ENCODE data around the gene CAMKMT. TPM values are rescaled to one million over a fixed set of nuclear protein-coding genes. Genes with fewer than 3 reads are reported as not detected.

Gene CAMKMT
- 10 to 100 TPM; 11.2 to 12.7 TPM for total RNA-seq

DNA sequence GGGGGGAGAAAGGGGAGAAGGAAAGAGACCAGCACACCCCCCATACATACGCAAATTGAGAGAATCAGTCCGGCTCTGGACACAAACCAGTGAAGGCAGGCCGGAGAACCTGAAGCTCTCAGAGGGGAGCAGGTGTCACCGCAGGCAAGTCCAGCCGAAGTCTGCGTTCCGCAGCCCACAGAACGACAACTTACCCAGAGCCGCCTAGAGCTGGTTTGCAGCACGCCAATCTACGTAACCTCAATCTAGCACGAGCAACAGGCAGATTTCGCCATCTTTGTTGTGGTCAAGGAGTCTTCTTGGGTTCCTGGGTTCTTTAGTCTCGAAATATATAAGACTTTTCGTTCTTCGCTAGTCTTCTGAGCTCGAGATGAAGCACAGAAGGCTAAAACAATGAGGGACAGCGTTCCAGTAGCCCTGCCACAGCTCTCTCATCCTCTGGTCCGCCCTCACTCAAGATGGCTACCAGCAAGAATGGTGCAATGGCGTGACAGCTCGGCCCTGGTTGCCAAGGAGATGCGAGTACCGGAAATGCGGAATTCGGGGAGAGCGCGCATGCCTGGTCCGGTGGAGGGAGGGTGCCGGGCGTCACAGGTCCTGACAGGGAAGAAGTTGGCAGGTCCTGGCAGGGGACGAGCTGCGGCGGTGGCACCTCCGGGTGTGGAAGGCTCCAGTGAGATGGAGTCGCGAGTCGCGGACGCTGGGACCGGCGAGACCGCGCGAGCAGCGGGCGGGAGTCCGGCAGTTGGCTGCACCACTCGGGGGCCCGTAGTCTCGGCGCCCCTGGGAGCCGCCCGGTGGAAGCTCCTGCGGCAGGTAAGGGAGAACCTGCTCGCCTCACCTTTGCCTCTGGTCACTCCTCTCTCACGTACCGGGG is at the start of gene CAMKMT, which contains the start of gene PREPL:
TSS of gene CAMKMT (plus strand) at position 618 of the 877 bp plus-strand sequence.
TSS of gene PREPL (minus strand) at position 165 of the 877 bp plus-strand sequence. CDS start 15,152 bp downstream, outside the sequence.
- Mint-ChIP-seq H3K4me1 (ENCODE audit: low read depth) (peaks cover 32% of the 10 kb centered on the region), H3K4me3 (peak within 1 kb of the TSS; percentile 91), H3K27ac (peak within 1 kb of the TSS; percentile 100), H3K27me3 (ENCODE audit: low read depth) (no peaks in the 10 kb centered on the region), H3K9me3 (ENCODE audit: insufficient read depth) (no peaks in the 10 kb centered on the region), H3K36me3 (ENCODE audit: low read depth) (no peaks in the 10 kb centered on the region)
- CTCF ChIA-PET: interaction anchor here (0.7 to 1.8 kb wide), 7 partner anchors 10 to 593 kb away, joined by 3 to 6 read pairs (median 4); no protein-coding TSS in a partner anchor
- ATAC-seq (peak; percentile 86), DNase-seq (peak; percentile 98)
- POLR2A ChIA-PET: interaction anchor here (0.6 to 2.2 kb wide), 13 partner anchors 8 to 366 kb away, joined by 3 to 10 read pairs (median 4); partner anchors contain the start of genes LRPPRC and PPM1B

DNA sequence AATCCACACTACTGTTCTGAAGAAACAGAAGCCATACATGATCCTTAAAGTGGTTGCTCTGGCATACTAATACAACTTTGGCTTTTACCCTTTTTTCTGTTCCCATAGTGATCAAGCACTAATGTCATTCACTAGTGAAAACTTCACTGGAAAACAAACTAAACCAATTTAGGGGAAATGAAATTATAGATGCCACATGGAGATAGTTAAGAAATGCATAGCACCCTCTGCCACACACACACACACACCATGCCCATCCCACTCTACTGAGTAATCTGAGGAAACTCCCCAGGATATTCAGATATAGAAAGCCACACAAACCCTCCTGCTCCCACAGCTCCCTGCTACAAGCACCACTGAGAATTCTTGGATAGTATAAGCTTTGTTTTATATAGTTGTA is 47.4 kb upstream of the CAMKMT start:
- DNase-seq: no peak
- no peak overlapping the region for H3K4me3 Mint-ChIP-seq
- H3K4me1 Mint-ChIP-seq (ENCODE audit: low read depth): no peaks in the 10 kb centered on the region
- peaks cover 52% of the 10 kb centered on the region for H3K36me3 Mint-ChIP-seq (ENCODE audit: low read depth)
- H3K9me3 Mint-ChIP-seq (ENCODE audit: insufficient read depth): peaks cover 15% of the 10 kb centered on the region
- ChIA-PET POLR2A (no interaction called here), CTCF (no interaction called here)
- no peak overlapping the region for H3K27ac Mint-ChIP-seq
- no peaks in the 10 kb centered on the region for H3K27me3 Mint-ChIP-seq (ENCODE audit: low read depth)
- no peak for ATAC-seq

DNA sequence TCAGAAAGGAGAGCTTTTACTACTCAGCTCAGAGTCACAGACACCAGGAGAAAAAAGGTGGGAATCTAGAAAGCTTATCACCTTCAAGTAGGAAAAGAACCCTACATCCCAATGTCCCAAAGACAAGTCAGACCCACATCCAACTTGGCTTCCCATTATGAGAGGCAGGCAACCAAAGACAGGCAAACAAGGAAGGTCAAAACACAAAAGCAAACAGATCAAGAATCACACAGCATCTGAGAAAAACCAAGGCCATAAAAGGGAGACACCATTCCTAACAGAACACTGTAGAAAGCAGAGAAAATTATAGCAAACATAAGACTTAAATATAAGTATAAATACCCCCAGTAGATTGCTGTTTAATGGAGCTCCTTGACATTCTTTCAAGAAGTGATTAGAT is 45.8 kb upstream of the CAMKMT start:
- Mint-ChIP-seq H3K27me3 (ENCODE audit: low read depth) (no peaks in the 10 kb centered on the region), H3K4me3 (no peak overlapping the region), H3K27ac (no peak overlapping the region), H3K9me3 (ENCODE audit: insufficient read depth) (peaks cover 6% of the 10 kb centered on the region), H3K4me1 (ENCODE audit: low read depth) (no peaks in the 10 kb centered on the region), H3K36me3 (ENCODE audit: low read depth) (peaks cover 54% of the 10 kb centered on the region)
- DNase-seq (no peak), ATAC-seq (no peak)
- ChIA-PET CTCF (interaction anchor here (0.7 kb wide), 1 partner anchor 132 kb away, joined by 3 read pairs; no protein-coding TSS in a partner anchor), POLR2A (interaction anchor here (0.6 kb wide), 1 partner anchor 46 kb away, joined by 3 read pairs; the partner anchor contains the start of gene CAMKMT)

DNA sequence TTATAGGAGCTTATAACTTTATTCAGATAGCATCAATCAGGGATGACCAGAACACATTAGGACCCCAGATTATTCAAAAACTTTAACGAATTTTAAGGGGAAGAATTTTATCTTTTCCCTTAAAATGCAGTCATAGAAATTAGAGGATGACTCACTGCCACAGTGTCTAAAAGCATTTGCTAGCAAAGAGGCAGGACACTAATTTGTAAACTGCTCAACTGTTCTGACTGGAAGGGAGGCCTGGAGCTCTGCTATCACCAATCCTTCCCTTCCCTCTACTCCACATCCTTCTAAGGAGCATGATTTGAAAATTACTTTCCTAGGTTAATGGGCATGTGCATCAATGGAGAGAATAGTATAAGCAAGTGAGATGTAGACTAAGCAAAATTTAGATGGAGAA is 40.9 kb upstream of the CAMKMT start:
- no peaks in the 10 kb centered on the region for H3K4me1 Mint-ChIP-seq (ENCODE audit: low read depth)
- no peak overlapping the region for H3K4me3 Mint-ChIP-seq
- ChIA-PET POLR2A (no interaction called here), CTCF (interaction anchor here (1.6 kb wide), 1 partner anchor 157 kb away, joined by 3 read pairs; no protein-coding TSS in a partner anchor)
- no peak overlapping the region for H3K27ac Mint-ChIP-seq
- ATAC-seq (no peak), DNase-seq (no peak)
- no peaks in the 10 kb centered on the region for H3K27me3 Mint-ChIP-seq (ENCODE audit: low read depth)
- peaks cover 41% of the 10 kb centered on the region for H3K36me3 Mint-ChIP-seq (ENCODE audit: low read depth)
- H3K9me3 Mint-ChIP-seq (ENCODE audit: insufficient read depth): no peaks in the 10 kb centered on the region

DNA sequence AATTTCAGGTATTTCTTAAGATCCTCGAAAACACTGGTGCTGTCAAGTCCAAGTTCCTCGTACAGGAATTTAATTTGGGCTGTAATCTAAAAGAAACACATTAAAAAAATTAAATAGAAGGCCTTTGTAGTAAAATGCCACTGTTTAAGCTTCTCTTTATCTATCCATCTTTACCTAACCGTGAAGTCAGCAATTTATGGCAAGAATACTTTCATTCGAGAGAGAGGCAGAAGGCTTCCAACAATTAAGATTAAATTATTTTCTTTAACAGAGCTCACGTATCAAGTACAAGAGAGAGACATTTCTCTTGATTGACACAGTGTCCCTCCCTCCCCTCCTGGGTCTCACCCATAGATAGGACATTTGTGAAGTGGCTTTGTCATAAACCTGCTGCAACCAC is 40.4 kb upstream of the CAMKMT start:
- no peaks in the 10 kb centered on the region for H3K9me3 Mint-ChIP-seq (ENCODE audit: insufficient read depth)
- peaks cover 39% of the 10 kb centered on the region for H3K36me3 Mint-ChIP-seq (ENCODE audit: low read depth)
- ATAC-seq (no peak), DNase-seq (no peak)
- POLR2A ChIA-PET: no interaction called here
- H3K4me1 Mint-ChIP-seq (ENCODE audit: low read depth): no peaks in the 10 kb centered on the region
- no peak overlapping the region for H3K27ac Mint-ChIP-seq
- H3K27me3 Mint-ChIP-seq (ENCODE audit: low read depth): no peaks in the 10 kb centered on the region
- H3K4me3 Mint-ChIP-seq: no peak overlapping the region
- CTCF ChIA-PET: interaction anchor here (1.6 kb wide), 1 partner anchor 156 kb away, joined by 3 read pairs; no protein-coding TSS in a partner anchor

DNA sequence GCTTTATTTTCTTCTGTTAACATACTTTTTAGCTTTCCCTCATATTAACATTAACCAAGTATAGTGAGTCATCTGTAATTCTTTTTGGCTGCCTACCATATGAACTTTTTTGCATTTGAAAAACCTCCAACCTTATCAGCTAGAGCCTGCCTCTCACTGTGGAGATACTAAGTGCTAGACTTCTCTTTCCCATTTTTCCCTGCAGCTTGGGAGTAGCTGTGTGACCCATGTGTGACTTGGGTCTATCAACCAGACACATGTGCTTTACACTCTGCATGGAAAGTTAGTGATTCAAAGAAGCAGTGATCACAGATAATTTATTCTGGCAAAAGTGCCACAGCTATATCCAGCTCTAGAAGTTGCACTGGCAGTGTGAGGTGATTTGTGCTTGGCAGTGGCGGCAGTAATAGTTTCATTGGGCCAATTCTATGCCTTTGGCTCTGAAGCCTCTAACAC is 36.7 kb upstream of the CAMKMT start:
- POLR2A ChIA-PET: no interaction called here
- DNase-seq (no peak), ATAC-seq (no peak)
- Mint-ChIP-seq H3K27ac (peak overlapping the region; percentile 53), H3K36me3 (ENCODE audit: low read depth) (peaks cover 40% of the 10 kb centered on the region), H3K27me3 (ENCODE audit: low read depth) (no peaks in the 10 kb centered on the region), H3K4me1 (ENCODE audit: low read depth) (no peaks in the 10 kb centered on the region), H3K4me3 (no peak overlapping the region), H3K9me3 (ENCODE audit: insufficient read depth) (no peaks in the 10 kb centered on the region)
- CTCF ChIA-PET: interaction anchor here (1.3 kb wide), 1 partner anchor 18 kb away, joined by 4 read pairs; no protein-coding TSS in a partner anchor

DNA sequence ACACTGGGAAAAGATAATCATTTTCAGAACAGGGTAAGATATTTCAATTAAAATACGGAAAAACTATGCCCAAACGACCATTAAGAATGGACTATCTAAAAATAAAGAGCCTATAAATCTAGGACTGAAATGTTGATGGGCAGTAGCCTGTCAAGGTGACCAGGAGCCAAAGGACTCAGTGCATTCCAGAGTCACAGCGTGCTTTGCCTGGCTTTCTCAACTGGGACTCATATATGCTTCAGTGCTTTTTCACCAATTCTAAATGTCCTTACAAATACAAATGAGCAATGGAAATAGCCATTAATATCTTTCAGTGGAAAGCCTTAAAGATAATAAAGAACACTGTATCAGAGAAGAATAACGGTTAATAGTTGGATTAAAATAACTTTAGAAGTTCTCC is 35.9 kb upstream of the CAMKMT start:
- CTCF ChIA-PET: no interaction called here
- POLR2A ChIA-PET: no interaction called here
- DNase-seq: no peak
- ATAC-seq: no peak
- H3K4me3 Mint-ChIP-seq: no peak overlapping the region
- H3K27me3 Mint-ChIP-seq (ENCODE audit: low read depth): no peaks in the 10 kb centered on the region
- H3K4me1 Mint-ChIP-seq (ENCODE audit: low read depth): no peaks in the 10 kb centered on the region
- no peaks in the 10 kb centered on the region for H3K9me3 Mint-ChIP-seq (ENCODE audit: insufficient read depth)
- H3K36me3 Mint-ChIP-seq (ENCODE audit: low read depth): peaks cover 39% of the 10 kb centered on the region
- H3K27ac Mint-ChIP-seq: no peak overlapping the region

DNA sequence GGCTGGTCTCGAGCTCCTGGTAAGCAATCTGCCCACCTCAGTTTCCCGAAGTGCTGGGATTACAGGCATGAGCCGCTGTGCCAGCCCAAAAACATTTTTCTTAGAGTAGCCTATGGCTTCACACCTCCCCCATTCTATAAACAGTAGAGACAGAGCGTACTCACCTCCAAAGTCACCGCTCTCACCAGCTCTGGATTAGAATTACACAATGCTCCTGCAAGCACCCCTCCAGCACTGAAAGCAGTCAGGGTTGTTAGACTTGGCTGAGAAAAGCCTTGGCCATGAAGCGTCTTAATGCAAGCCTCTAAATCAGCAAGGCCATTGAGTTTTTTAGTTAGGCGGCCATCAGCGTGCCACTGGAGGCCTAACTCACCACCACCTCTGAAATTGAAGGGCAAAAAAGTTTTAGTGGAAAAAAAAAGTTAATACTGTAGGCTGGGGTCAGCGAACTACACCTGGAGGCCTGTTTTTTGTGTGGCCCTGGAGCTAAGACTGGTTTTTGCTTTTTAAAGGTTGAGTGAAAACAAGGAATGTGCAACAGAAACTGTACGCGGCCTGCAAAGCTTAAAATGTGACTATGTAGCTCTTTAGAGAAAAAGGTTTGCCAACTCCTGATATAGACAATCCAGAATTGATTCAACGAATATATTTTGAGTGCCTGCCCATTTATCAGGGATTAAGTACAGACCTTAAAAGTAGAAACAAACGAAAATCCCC is 35.0 kb upstream of the CAMKMT start:
- ChIA-PET CTCF (no interaction called here), POLR2A (no interaction called here)
- H3K4me1 Mint-ChIP-seq (ENCODE audit: low read depth): no peaks in the 10 kb centered on the region
- H3K27ac Mint-ChIP-seq: no peak overlapping the region
- H3K4me3 Mint-ChIP-seq: no peak overlapping the region
- no peaks in the 10 kb centered on the region for H3K27me3 Mint-ChIP-seq (ENCODE audit: low read depth)
- ATAC-seq (no peak), DNase-seq (no peak)
- peaks cover 37% of the 10 kb centered on the region for H3K36me3 Mint-ChIP-seq (ENCODE audit: low read depth)
- no peaks in the 10 kb centered on the region for H3K9me3 Mint-ChIP-seq (ENCODE audit: insufficient read depth)

DNA sequence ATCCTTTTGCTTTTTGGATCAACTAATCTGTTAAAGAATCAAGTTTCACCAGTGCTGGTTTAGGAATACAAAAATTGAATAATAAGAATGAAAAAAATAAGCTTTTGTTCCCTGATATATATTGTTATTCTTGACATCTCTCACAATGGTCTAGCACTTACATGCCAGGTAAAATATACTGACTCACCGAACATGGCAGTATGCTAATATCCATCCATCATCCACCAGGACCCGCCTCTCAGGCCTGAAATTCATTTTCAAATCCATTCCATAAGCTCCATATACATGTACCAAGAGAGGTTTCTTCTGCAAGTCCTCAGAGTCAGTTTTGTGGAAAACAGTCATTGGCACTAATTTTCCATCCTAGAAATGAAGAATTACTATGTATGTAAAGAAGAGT is 33.0 kb upstream of the CAMKMT start:
- CTCF ChIA-PET: interaction anchor here (1.1 to 1.9 kb wide), 3 partner anchors 14 to 242 kb away, joined by 3 to 7 read pairs (median 7); no protein-coding TSS in a partner anchor

DNA sequence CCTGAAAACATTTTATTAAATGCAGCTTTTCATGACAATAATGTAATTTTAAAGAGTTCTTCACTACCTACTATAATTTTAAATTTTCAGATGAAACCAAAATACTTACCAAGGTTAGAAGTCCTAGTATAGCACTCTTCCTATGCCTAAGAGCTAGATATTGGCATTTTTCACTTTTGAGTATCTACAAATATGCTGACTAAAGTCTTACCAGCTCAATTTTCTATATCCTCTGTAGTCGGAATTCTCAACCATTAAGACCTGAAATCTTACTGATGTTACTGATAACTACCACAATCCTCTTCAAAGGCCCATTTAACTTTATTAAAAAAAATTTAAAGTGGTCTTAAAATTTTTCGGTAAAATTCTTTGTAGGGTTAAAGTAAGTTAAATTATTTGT is 32.4 kb upstream of the CAMKMT start:
- peaks cover 33% of the 10 kb centered on the region for H3K36me3 Mint-ChIP-seq (ENCODE audit: low read depth)
- CTCF ChIA-PET: interaction anchor here (1.8 to 1.9 kb wide), 2 partner anchors 14 to 242 kb away, joined by 7 read pairs; no protein-coding TSS in a partner anchor
- H3K4me3 Mint-ChIP-seq: no peak overlapping the region
- H3K27ac Mint-ChIP-seq: no peak overlapping the region
- POLR2A ChIA-PET: interaction anchor here (0.8 kb wide), 1 partner anchor 11 kb away, joined by 3 read pairs; no protein-coding TSS in a partner anchor
- no peak for DNase-seq
- ATAC-seq: no peak
- no peaks in the 10 kb centered on the region for H3K27me3 Mint-ChIP-seq (ENCODE audit: low read depth)
- no peaks in the 10 kb centered on the region for H3K4me1 Mint-ChIP-seq (ENCODE audit: low read depth)
- no peaks in the 10 kb centered on the region for H3K9me3 Mint-ChIP-seq (ENCODE audit: insufficient read depth)

More for the DNA sequence above, 33.0 kb upstream of the CAMKMT start:
- no peak for ATAC-seq
- POLR2A ChIA-PET: no interaction called here
- H3K36me3 Mint-ChIP-seq (ENCODE audit: low read depth): peaks cover 31% of the 10 kb centered on the region
- H3K4me3 Mint-ChIP-seq: no peak overlapping the region
- no peaks in the 10 kb centered on the region for H3K27me3 Mint-ChIP-seq (ENCODE audit: low read depth)
- no peak overlapping the region for H3K27ac Mint-ChIP-seq
- no peaks in the 10 kb centered on the region for H3K9me3 Mint-ChIP-seq (ENCODE audit: insufficient read depth)
- no peak for DNase-seq
- H3K4me1 Mint-ChIP-seq (ENCODE audit: low read depth): no peaks in the 10 kb centered on the region

DNA sequence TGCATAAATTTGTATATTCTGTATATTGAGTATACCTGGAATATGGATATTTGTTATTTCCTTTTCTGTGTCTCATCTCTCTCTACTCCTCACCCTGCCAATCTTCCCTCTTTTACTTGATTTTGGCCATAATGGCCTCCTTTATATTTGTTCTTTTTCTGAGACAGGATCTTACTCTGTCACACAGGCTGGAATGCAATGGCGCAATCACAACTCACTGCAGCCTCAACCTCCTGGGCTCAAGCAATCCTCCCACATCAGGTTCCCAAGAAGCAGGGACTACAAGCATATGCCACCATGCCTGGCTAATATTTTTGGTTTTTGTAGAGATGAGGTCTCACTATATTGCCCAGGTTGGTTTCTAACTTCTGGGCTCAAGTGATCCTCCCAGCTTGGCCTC is 30.9 kb upstream of the CAMKMT start:
- H3K27me3 Mint-ChIP-seq (ENCODE audit: low read depth): no peaks in the 10 kb centered on the region
- no peak overlapping the region for H3K4me3 Mint-ChIP-seq
- ChIA-PET CTCF (no interaction called here), POLR2A (no interaction called here)
- no peaks in the 10 kb centered on the region for H3K4me1 Mint-ChIP-seq (ENCODE audit: low read depth)
- H3K27ac Mint-ChIP-seq: no peak overlapping the region
- DNase-seq (no peak), ATAC-seq (no peak)
- H3K36me3 Mint-ChIP-seq (ENCODE audit: low read depth): peaks cover 34% of the 10 kb centered on the region
- no peaks in the 10 kb centered on the region for H3K9me3 Mint-ChIP-seq (ENCODE audit: insufficient read depth)

All from activated CD8-positive, alpha-beta T cell treated with anti-CD3 and anti-CD28 coated beads, Interleukin-2, amount 10 ng/mL, durations not matched to agents 7 days and 5 days (primary cell).